HG03175 (cell line): Measurements from ENCODE around the gene GPI.

Experiments
- ATAC-seq: cut with Tn5 transposase; IDR thresholded peaks from one replicate; pipeline ENCODE4 v1.9.1; 2021; ENCODE audit warnings: mild to moderate bottlenecking, moderate library complexity; ENCODE audit not compliant: unreplicated experiment

Gene GPI

GRCh38 chr19:34337739-34338138, 27.3 kb upstream of the GPI start:
- no peak for ATAC-seq

- no peak for ATAC-seq
Observed at GRCh38 chr19:34341935-34342680, 22.9 kb upstream of the GPI start.

GRCh38 chr19:34343751-34344150, 21.2 kb upstream of the GPI start:
- no peak for ATAC-seq

- no peak for ATAC-seq
Observed at GRCh38 chr19:34345947-34346351, 19.0 kb upstream of the GPI start.

GRCh38 chr19:34347561-34348165, 17.3 kb upstream of the GPI start:
- no peak for ATAC-seq

- no peak for ATAC-seq
Observed at GRCh38 chr19:34348899-34349487, 16.0 kb upstream of the GPI start.

GRCh38 chr19:34350161-34350561, 14.8 kb upstream of the GPI start:
- ATAC-seq: no peak

GRCh38 chr19:34351382-34351826, 13.6 kb upstream of the GPI start:
- no peak for ATAC-seq

- ATAC-seq: no peak
Observed at GRCh38 chr19:34353546-34353945, 11.4 kb upstream of the GPI start.

GRCh38 chr19:34355201-34355600, 9.8 kb upstream of the GPI start:
- no peak for ATAC-seq

- ATAC-seq: no peak
Observed at GRCh38 chr19:34356875-34357274, 8.1 kb upstream of the GPI start.

- ATAC-seq: no peak
Observed at GRCh38 chr19:34357431-34357830, 7.6 kb upstream of the GPI start.

GRCh38 chr19:34359140-34359953, 5.6 kb upstream of the GPI start:
- peak; percentile 90 for ATAC-seq

GRCh38 chr19:34359954-34360315, 5.1 kb upstream of the GPI start:
- ATAC-seq: no peak

GRCh38 chr19:34360354-34360909, 4.6 kb upstream of the GPI start:
- no peak for ATAC-seq

- no peak for ATAC-seq
Observed at GRCh38 chr19:34362679-34363069, 2.3 kb upstream of the GPI start.

- no peak for ATAC-seq
Observed at GRCh38 chr19:34363094-34363493, 1.9 kb upstream of the GPI start.

GRCh38 chr19:34363930-34364329, 1.1 kb upstream of the GPI start:
- no peak for ATAC-seq

GRCh38 chr19:34364462-34364829, 550 bp upstream of the GPI start:
- no peak for ATAC-seq

- ATAC-seq: no peak
Observed at GRCh38 chr19:34365463-34366401, 736 bp downstream of the GPI start.
